K562 (cell line): ENCODE results near the gene HOXD9. TPM values are rescaled to one million over a fixed set of nuclear protein-coding genes. Genes with fewer than 3 reads are reported as not detected.

Experiments
- ATAC-seq: fragments of 200-7000 bp; cut with Tn5 transposase; 3 replicates; pipeline ENCODE4 v1.9.1; 2020; ENCODE audit warnings: moderate library complexity
- BruUV-seq: library from RNA; stranded (reverse); fragments of 400-500 nt; replicated peaks from 2 replicates; lab custom pipeline; 2021; lab: Mats Ljungman, UMichigan
- CTCF ChIA-PET: fragments of 300-600 bp; formaldehyde crosslinking; extraction: SDS; loops from one replicate; lab custom pipeline; 2021; ENCODE audit warnings: low intra/inter-chr PET ratio; lab: Yijun Ruan, JAX
- POLR2A ChIA-PET: fragments of 300-600, 350-650 bp; sonication (Branson Sonifier 250); formaldehyde crosslinking; extraction: SDS; loops from one replicate; lab custom pipeline; 2021; ENCODE audit warnings: antibody characterized with exemption, inconsistent platforms; lab: Yijun Ruan, JAX
- DNase-seq, 4 experiments: peaks; one replicate each; pipeline versions ENCODE4 v3.0.0 to v3.0.0-alpha.2; 2011 to 2018; ENCODE audit warnings: low spot score in 3 of 4, mixed read lengths in 3 of 4; ENCODE audit errors: extremely low read depth in 1 of 4
- FAIRE-seq: peaks from 2 replicates; lab custom pipeline; 2011; peaks lifted over from hg19 to GRCh38; lab: Jason Lieb, UNC
- H2AFZ ChIP-seq: 2 replicates; pipeline ENCODE4 v1.6.0; 2011; ENCODE audit warnings: low read depth, low read length, control low read depth, inconsistent platforms
- H3K27ac ChIP-seq: fragments of 200-600 bp; 3 replicates; pipeline ENCODE4 v1.8.0; 2011; ENCODE audit warnings: low read depth, mild to moderate bottlenecking, control low read depth, inconsistent platforms, low read length, moderate library complexity, mixed read lengths; ENCODE audit errors: extremely low read depth
- H3K27me3 ChIP-seq, 2 experiments: fragments of 300-600 bp in 1 of 2; 2 replicates in 1 of 2; 3 replicates in 1 of 2; pipeline versions ENCODE4 v1.6.0 to v1.8.0; 2011; ENCODE audit warnings: inconsistent platforms in 2 of 2, low read length in 2 of 2, mild to moderate bottlenecking in 1 of 2, mixed read lengths in 1 of 2, moderate library complexity in 1 of 2; ENCODE audit not compliant: control insufficient read depth in 2 of 2, insufficient read depth in 2 of 2
- H3K36me3 ChIP-seq: fragments of 300-600 bp; 3 replicates; pipeline ENCODE4 v1.8.0; 2011; ENCODE audit warnings: mild to moderate bottlenecking, low read length, inconsistent platforms; ENCODE audit not compliant: control insufficient read depth, insufficient read depth
- H3K4me1 ChIP-seq, 2 experiments: fragments of 200-600 bp in 1 of 2; replicated peaks in 1 of 2; 2 replicates in 1 of 2; 3 replicates in 1 of 2; pipeline versions ENCODE4 v1.5.1 to v1.8.0; 2011; ENCODE audit warnings: inconsistent platforms in 2 of 2, low read length in 2 of 2, mild to moderate bottlenecking in 1 of 2, mixed read lengths in 1 of 2, moderate library complexity in 1 of 2; ENCODE audit not compliant: control insufficient read depth in 2 of 2, insufficient read depth in 2 of 2
- H3K4me2 ChIP-seq: 2 replicates; pipeline ENCODE4 v1.6.1; 2011; ENCODE audit warnings: low read length, control low read depth, inconsistent platforms, mixed read lengths; ENCODE audit not compliant: insufficient read depth
- H3K4me3 ChIP-seq: fragments of 200-600 bp; sonication (generic), shearing (Covaris generic); 2 replicates; pipeline ENCODE4 v1.5.1; 2016; ENCODE audit warnings: control low read depth, inconsistent platforms
- H3K79me2 ChIP-seq: fragments of 200-600 bp; 3 replicates; pipeline ENCODE4 v1.8.0; 2011; ENCODE audit warnings: low read length, inconsistent platforms; ENCODE audit not compliant: control insufficient read depth, insufficient read depth
- H3K9ac ChIP-seq, 2 experiments: 2 replicates each; pipeline versions ENCODE4 v1.6.0 to v1.6.1; 2011; ENCODE audit warnings: low read depth in 2 of 2, low read length in 2 of 2, control low read depth in 1 of 2, inconsistent platforms in 1 of 2, mild to moderate bottlenecking in 1 of 2, mixed read lengths in 1 of 2; ENCODE audit not compliant: insufficient read depth in 1 of 2
- H3K9me1 ChIP-seq: one replicate; pipeline ENCODE4 v1.6.0; 2011; ENCODE audit warnings: inconsistent platforms, mild to moderate bottlenecking, low read length, moderate library complexity; ENCODE audit not compliant: control insufficient read depth, insufficient read depth
- H3K9me3 ChIP-seq: replicated peaks from 2 replicates; pipeline ENCODE4 v1.5.1; 2011; ENCODE audit warnings: low read depth, low read length, inconsistent platforms; ENCODE audit not compliant: control insufficient read depth, insufficient read depth
- H4K20me1 ChIP-seq: replicated peaks from 2 replicates; pipeline ENCODE4 v1.6.1; 2011; ENCODE audit warnings: low read length, inconsistent platforms, mixed read lengths; ENCODE audit not compliant: control insufficient read depth, insufficient read depth
- ARID1B ChIP-seq: fragments of 450-650 bp; IDR thresholded peaks from 2 replicates; pipeline ENCODE4 v1.6.1; 2016; ENCODE audit warnings: antibody characterized with exemption, mild to moderate bottlenecking, inconsistent platforms
- CTBP1 ChIP-seq: fragments of 450-650 bp; IDR thresholded peaks from 2 replicates; pipeline ENCODE4 v1.6.1; 2016; ENCODE audit warnings: borderline replicate concordance
- GATAD2A ChIP-seq: fragments of 450-650 bp; IDR thresholded peaks from 2 replicates; pipeline ENCODE4 v1.6.1; 2017
- KLF10 ChIP-seq: fragments of 250-450 bp; sonication (Bioruptor Pico); IDR thresholded peaks from 2 replicates; pipeline ENCODE4 v1.6.1; 2021; ENCODE audit warnings: matching md5 sums
- PPARD ChIP-seq: fragments of 250-450 bp; sonication (Bioruptor Pico); IDR thresholded peaks from 2 replicates; pipeline ENCODE4 v1.8.0; 2022; ENCODE audit warnings: inconsistent platforms, mild to moderate bottlenecking, moderate library complexity
- SIX5 ChIP-seq, 2 experiments: IDR thresholded peaks; 2 replicates each; pipeline ENCODE4 v1.6.1; 2011; ENCODE audit warnings: low read length in 2 of 2, borderline replicate concordance in 1 of 2, low read depth in 1 of 2, mild to moderate bottlenecking in 1 of 2, moderate library complexity in 1 of 2; ENCODE audit not compliant: insufficient read depth in 1 of 2
- SRSF9 ChIP-seq: fragments of 200-400 bp; formaldehyde crosslinking; IDR thresholded peaks from 2 replicates; pipeline ENCODE4 v1.6.1; 2017; ENCODE audit warnings: low read depth, low read length, borderline replicate concordance
- TSC22D4 ChIP-seq: fragments of 450-650 bp; IDR thresholded peaks from 2 replicates; pipeline ENCODE4 v1.6.1; 2016; ENCODE audit warnings: missing genetic modification characterization, missing biosample characterization, control low read depth
- ZC3H8 ChIP-seq: fragments of 450-650 bp; IDR thresholded peaks from 2 replicates; pipeline ENCODE4 v1.6.1; 2017
- ZNF197 ChIP-seq: fragments of 200-800 bp; sonication (Bioruptor generic); IDR thresholded peaks from 2 replicates; pipeline ENCODE4 v1.6.1; 2016; ENCODE audit warnings: low read depth, missing genetic modification characterization, missing compliant biosample characterization
- ZNF583 ChIP-seq: fragments of 250-450 bp; sonication (Bioruptor Pico); IDR thresholded peaks from 2 replicates; pipeline ENCODE4 v1.4.0; 2020
- WGBS: fragments of 100-300 bp; shearing (Covaris generic); methylation state at CpG from one replicate; pipeline ENCODE4 v1.1.6; 2016; ENCODE audit warnings: low coverage, mixed read lengths; ENCODE audit not compliant: insufficient coverage; ENCODE audit errors: missing lambda C conversion rate; 5-methylcytosine and 5-hydroxymethylcytosine counted together
- in situ Hi-C: fragments of 300-500 bp; cut with MboI; formaldehyde crosslinking; loops from 4 replicates; pipeline ENCODE4 v1.15.0; 2018; ENCODE audit warnings: inconsistent platforms, mixed read lengths
- intact Hi-C: fragments of 100-400 bp; cut with micrococcal nuclease; formaldehyde crosslinking; loops from 2 replicates; pipeline ENCODE4 v1.14.2; 2022
- polyA plus RNA-seq, 8 experiments: library from polyadenylated mRNA; depleted of rRNA in 4 of 8; stranded (reverse) in 5 of 8; unstranded in 3 of 8; fragments of >200 nt; fragmentation: Nextera tagmentation in 2 of 8; fragmentation: Illumina TruSeq in 1 of 8; extraction: Ambion mirVana in 2 of 8; extraction: Trizol in 1 of 8; gene quantifications; 2 replicates each; pipeline versions ENCODE4 v1.2.1 to v1.2.3, GENCODE V29; 2011 to 2014; ENCODE audit warnings: inconsistent platforms in 1 of 8, missing spikeins in 1 of 8
- total RNA-seq, 7 experiments: library from RNA; depleted of rRNA in 6 of 7; stranded (reverse); fragments of >200 nt in 6 of 7; fragmentation: Illumina TruSeq in 2 of 7; extraction: Trizol in 2 of 7; gene quantifications; 2 replicates each; pipeline versions ENCODE4 v1.2.1 to v1.2.3, GENCODE V29; 2011 to 2021; ENCODE audit warnings: low replicate concordance in 1 of 7
- TF ChIP-seq, protein P1 (sequence below): IDR thresholded peaks from 2 replicates; pipeline ENCODE4 v1.6.1; 2011; ENCODE audit not compliant: insufficient read length; ENCODE audit errors: extremely low read depth
- TF ChIP-seq, protein P2 (sequence below): fragments of 250-450 bp; sonication (Bioruptor Pico); IDR thresholded peaks from 2 replicates; pipeline ENCODE4 v1.6.1; 2021; ENCODE audit warnings: mild to moderate bottlenecking
- TF ChIP-seq, protein P3 (sequence below): fragments of 250-450 bp; sonication (Bioruptor Pico); IDR thresholded peaks from 2 replicates; pipeline ENCODE4 v1.9.0; 2021; ENCODE audit warnings: mild to moderate bottlenecking
- TF ChIP-seq, protein P4 (sequence below), 2 experiments: IDR thresholded peaks in 1 of 2; conservative IDR thresholded peaks in 1 of 2; 2 replicates each; pipeline ENCODE4 v1.6.1; 2016; ENCODE audit warnings: low read depth in 2 of 2, mild to moderate bottlenecking in 1 of 2, missing compliant biosample characterization in 1 of 2, missing genetic modification characterization in 1 of 2, moderate library complexity in 1 of 2

HOXD9 gene
- total and polyA plus RNA-seq, 9 of the 15 experiments (the other 6 are each of a cell fraction or from before 2014, with no cell fraction given): not detected

DNA sequence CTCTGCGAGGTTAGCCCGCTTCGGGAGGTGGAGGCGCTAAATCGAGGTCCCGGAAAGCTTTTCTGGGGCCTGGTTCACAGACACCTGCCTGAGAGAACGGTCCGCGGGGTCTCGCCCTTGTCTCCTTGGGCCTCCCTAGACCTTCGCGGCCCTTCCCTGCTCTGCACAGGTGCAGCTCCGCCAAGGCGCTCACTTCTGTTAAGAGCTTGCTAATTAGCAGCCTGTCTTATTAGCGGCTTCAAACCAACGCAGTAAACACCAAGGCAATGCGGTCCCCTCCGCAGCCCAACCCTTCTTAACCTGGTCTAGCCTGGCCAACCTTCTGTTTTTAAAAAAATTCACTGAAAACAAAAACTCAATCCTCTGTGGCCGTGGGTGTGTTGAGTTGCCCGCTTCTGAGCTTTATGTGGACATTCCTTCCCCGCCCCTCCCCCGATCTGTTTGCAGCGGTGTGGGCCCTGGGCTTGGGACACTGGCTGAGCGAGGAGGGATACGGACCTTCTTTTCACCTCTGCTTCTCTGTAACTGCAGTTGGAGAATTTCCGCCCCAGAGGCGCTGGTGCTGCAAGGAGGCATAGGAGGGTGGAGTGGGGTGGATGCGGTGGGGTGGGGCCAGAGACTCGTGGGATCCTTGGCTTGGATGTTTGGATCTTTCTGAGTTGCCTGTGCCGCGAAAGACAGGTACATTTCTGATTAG, 25.4 kb downstream of the HOXD9 start (continued):
- TF ChIP-seq, protein P1, sequence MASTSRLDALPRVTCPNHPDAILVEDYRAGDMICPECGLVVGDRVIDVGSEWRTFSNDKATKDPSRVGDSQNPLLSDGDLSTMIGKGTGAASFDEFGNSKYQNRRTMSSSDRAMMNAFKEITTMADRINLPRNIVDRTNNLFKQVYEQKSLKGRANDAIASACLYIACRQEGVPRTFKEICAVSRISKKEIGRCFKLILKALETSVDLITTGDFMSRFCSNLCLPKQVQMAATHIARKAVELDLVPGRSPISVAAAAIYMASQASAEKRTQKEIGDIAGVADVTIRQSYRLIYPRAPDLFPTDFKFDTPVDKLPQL: no peak

DNA sequence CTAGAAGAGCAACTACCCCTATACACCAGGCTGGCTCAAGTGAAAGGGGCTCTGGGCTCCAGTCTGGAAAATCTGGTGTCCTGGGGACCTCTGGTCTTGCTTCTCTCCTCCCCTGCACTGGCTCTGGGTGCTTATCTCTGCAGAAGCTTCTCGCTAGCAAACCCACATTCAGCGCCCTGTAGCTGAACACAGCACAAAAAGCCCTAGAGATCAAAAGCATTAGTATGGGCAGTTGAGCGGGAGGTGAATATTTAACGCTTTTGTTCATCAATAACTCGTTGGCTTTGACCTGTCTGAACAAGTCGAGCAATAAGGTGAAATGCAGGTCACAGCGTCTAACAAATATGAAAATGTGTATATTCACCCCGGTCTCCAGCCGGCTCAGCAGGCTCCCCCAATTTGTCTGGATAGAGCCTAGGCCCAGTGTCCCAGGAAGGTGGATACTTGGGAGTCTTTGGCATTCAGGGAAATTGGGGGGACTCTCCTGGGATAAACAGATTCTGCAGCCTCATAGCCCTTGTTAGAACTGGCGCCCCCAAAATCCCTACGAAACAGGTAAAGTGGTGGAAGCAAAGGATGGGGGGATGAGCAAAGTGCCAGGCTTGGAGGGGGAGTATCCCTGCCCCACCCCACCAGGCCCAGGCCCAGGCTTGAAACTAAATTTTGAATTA, 26.4 kb downstream of the HOXD9 start:
- Histone ChIP-seq H3K4me3 (no peak overlapping the region), H3K4me1 (peaks cover 0 to 10% of the 10 kb centered on the region in 2 experiments; a peak in 1 of 5 replicates), H4K20me1 (no peaks in the 10 kb centered on the region; the same call in 1 of the 2 replicates), H3K36me3 (no peaks in the 10 kb centered on the region), H3K9me1 (no peaks in the 10 kb centered on the region), H3K4me2 (no peak overlapping the region), H3K27ac (no peak overlapping the region), H3K9ac (no peak overlapping the region), H3K79me2 (no peaks in the 10 kb centered on the region), H3K27me3 (peaks cover 63 to 69% of the 10 kb centered on the region in 2 experiments), H2AFZ (no peak overlapping the region), H3K9me3 (no peaks in the 10 kb centered on the region)
- ChIA-PET POLR2A (no interaction called here), CTCF (interaction anchor here (1.0 kb wide), 1 partner anchor 1610 kb away, joined by 3 read pairs; no protein-coding TSS in a partner anchor)
- intact Hi-C loops: loop anchor here (10.0 kb wide), 2 partner anchors 226 to 1606 kb away; no protein-coding TSS in a partner anchor
- ATAC-seq: no peak; the same call in 2 of the 3 replicates
- under 1% methylated on average over 11 of the region's 11 CpGs for WGBS
- FAIRE-seq: no peak
- no peak for DNase-seq
- in situ Hi-C loops: loop anchor here (25.0 kb wide), 2 partner anchors 663 to 1613 kb away; no protein-coding TSS in a partner anchor
- BruUV-seq: no TSS peak
- no peak for TF ChIP-seq GATAD2A
- TF ChIP-seq PPARD (CRISPR knock-in tag): no peak
- no peak for TF ChIP-seq ARID1B
- no peak for TF ChIP-seq TSC22D4 (tag)
- TF ChIP-seq, protein P2, sequence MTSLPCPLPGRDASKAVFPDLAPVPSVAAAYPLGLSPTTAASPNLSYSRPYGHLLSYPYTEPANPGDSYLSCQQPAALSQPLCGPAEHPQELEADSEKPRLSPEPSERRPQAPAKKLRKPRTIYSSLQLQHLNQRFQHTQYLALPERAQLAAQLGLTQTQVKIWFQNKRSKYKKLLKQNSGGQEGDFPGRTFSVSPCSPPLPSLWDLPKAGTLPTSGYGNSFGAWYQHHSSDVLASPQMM (CRISPR knock-in tag): no peak
- TF ChIP-seq SRSF9: no peak
- TF ChIP-seq, protein P3, sequence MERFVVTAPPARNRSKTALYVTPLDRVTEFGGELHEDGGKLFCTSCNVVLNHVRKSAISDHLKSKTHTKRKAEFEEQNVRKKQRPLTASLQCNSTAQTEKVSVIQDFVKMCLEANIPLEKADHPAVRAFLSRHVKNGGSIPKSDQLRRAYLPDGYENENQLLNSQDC (CRISPR knock-in tag): no peak
- no peak for TF ChIP-seq KLF10 (CRISPR knock-in tag)
- TF ChIP-seq SIX5 (IDR thresholded peaks at IDR 0.05; ENCODE audit: borderline replicate concordance in 1 of 2, insufficient read depth in 1 of 2, low read depth in 1 of 2, low read length in 2 of 2): no peak
- TF ChIP-seq ZNF197 (CRISPR knock-in tag): no peak
- TF ChIP-seq CTBP1: no peak
- no peak for TF ChIP-seq ZC3H8
- TF ChIP-seq, protein P4, sequence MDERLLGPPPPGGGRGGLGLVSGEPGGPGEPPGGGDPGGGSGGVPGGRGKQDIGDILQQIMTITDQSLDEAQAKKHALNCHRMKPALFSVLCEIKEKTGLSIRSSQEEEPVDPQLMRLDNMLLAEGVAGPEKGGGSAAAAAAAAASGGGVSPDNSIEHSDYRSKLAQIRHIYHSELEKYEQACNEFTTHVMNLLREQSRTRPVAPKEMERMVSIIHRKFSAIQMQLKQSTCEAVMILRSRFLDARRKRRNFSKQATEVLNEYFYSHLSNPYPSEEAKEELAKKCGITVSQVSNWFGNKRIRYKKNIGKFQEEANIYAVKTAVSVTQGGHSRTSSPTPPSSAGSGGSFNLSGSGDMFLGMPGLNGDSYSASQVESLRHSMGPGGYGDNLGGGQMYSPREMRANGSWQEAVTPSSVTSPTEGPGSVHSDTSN (CRISPR knock-in tag; IDR thresholded peaks at IDR 0.05; ENCODE audit: low read depth): no peak
- TF ChIP-seq, protein P4 (tag; conservative IDR thresholded peaks at IDR 0.05; ENCODE audit: low read depth): no peak
- TF ChIP-seq ZNF583: no peak
